Smooth muscle cell of the brain vasculature (primary cell): ENCODE results near the gene FLII.

Source experiments
- DNase-seq: peaks from one replicate; pipeline ENCODE4 v3.0.0-alpha.2; 2012; ENCODE audit warnings: low read depth, low spot score

The FLII gene

GRCh38 chr17:18260332-18261145 is 2.0 kb upstream of the FLII start, which contains the start of gene MIEF2:
TSS of gene MIEF2 (plus strand) at chr17:18260662. CDS start at chr17:18262721, 2,059 bp downstream.
- DNase-seq = peak; percentile 77

GRCh38 chr17:18259621-18260331 is 1.2 kb upstream of the FLII start:
- DNase-seq = no peak

GRCh38 chr17:18257982-18258355 is 569 bp downstream of the FLII start:
- no peak for DNase-seq

- DNase-seq = no peak
Observed at GRCh38 chr17:18257268-18257981, 1.1 kb downstream of the FLII start.

- DNase-seq = no peak
Observed at GRCh38 chr17:18256776-18257175, 1.8 kb downstream of the FLII start.

GRCh38 chr17:18256351-18256750 is 2.2 kb downstream of the FLII start:
- no peak for DNase-seq

- no peak for DNase-seq
Observed at GRCh38 chr17:18254888-18255649, 3.5 kb downstream of the FLII start.

- DNase-seq = no peak
Observed at GRCh38 chr17:18253947-18254821, 4.4 kb downstream of the FLII start.

GRCh38 chr17:18253187-18253884 is 5.2 kb downstream of the FLII start:
- no peak for DNase-seq

- no peak for DNase-seq
Observed at GRCh38 chr17:18252160-18252559, 6.4 kb downstream of the FLII start.

GRCh38 chr17:18251204-18251603 is 7.3 kb downstream of the FLII start:
- no peak for DNase-seq

- DNase-seq = no peak
Observed at GRCh38 chr17:18250708-18251107, 7.8 kb downstream of the FLII start.

GRCh38 chr17:18250259-18250658 is 8.3 kb downstream of the FLII start:
- no peak for DNase-seq

- DNase-seq = no peak
Observed at GRCh38 chr17:18248811-18249210, 9.7 kb downstream of the FLII start.

- DNase-seq = peak; percentile 45
Observed at GRCh38 chr17:18248300-18248731, 10.2 kb downstream of the FLII start.

GRCh38 chr17:18247613-18248001 is 10.9 kb downstream of the FLII start:
- DNase-seq = no peak

GRCh38 chr17:18246880-18247612 is 11.5 kb downstream of the FLII start:
- no peak for DNase-seq

GRCh38 chr17:18246109-18246725 is 12.3 kb downstream of the FLII start:
- no peak for DNase-seq
